HG03097 (cell line): ENCODE measurements around the gene FPR1.

ENCODE experiments used
- ATAC-seq: cut with Tn5 transposase; IDR thresholded peaks from one replicate; pipeline ENCODE4 v1.9.1; 2021; ENCODE audit not compliant: unreplicated experiment, low FRiP score

FPR1 gene

DNA sequence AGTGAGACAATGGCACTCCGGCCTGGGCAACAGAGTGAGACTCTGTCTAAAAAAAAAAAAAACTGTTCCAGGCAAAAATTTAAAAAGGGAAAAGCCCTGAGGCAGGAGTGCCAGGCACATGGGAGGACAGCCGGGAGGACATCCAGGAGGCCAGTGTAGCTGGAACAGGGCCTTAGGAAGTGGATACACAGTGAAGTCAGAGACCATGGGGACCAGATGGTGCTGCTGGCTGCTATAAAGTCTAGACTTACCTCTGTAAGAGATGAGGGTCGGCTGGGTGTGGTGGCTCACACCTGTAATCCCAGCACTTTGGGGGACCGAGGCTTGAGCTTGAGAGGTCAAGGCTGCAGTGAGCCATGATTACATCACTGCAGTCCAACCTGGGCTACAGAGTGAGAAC lies 42.9 kb downstream of the FPR1 start:
- no peak for ATAC-seq

DNA sequence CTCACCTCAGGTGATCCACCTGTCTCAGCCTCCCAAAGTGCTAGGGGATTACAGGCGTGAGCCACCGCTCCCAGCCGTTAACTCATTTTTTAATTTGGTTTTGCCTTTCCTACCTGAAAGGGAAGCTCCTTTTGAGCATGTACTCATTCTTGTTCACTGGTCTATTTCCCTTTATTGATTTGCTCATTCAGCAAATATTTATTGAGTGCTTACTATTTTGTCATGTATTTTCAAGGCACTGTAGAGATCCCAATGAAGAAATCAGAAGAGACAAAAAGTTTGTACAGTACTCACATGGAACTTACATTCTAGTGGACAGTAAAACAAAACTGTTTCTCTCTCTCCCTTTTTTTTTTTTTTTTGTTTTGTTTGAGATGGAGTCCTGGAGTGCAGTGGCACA lies 44.8 kb downstream of the FPR1 start:
- no peak for ATAC-seq

DNA sequence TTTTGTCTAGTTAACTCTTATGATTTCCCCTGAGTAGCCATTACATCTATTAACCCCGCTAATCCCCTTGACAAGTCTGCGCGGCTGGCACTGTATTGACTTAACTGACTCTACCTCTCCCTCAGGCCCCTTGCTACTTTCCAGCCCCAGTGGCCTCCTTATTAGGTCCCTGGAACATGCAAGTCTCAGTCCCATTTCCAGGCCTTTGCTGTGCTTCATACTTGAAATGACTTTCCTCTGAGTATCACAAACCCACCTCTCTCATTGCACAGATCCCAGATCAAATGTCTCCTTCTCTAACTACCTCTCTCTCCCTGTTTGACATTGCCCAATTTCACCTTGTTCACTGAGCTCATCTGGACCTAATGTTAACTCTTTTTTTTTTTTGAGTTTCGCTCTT lies 45.4 kb downstream of the FPR1 start:
- ATAC-seq = no peak

DNA sequence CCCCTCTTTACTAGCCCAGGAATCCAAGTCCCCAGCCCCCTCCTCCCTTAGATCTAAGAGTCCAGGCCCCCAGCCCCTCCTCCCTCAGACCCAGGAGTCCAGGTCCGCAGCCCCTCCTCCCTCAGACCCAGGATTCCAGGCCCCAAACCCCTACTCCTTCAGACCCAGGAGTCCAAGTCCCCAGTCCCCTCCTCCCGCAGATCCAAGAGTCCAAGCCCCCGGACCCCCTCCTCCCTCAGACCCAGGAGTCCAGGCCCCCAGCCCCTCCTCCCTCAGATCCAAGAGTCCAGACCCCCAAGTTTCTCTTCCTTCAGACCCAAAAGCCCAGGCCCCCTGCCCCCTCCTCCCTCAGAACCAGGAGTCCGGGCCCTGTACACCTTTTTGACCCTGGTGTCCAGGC lies 47.1 kb downstream of the FPR1 start:
- ATAC-seq = no peak

DNA sequence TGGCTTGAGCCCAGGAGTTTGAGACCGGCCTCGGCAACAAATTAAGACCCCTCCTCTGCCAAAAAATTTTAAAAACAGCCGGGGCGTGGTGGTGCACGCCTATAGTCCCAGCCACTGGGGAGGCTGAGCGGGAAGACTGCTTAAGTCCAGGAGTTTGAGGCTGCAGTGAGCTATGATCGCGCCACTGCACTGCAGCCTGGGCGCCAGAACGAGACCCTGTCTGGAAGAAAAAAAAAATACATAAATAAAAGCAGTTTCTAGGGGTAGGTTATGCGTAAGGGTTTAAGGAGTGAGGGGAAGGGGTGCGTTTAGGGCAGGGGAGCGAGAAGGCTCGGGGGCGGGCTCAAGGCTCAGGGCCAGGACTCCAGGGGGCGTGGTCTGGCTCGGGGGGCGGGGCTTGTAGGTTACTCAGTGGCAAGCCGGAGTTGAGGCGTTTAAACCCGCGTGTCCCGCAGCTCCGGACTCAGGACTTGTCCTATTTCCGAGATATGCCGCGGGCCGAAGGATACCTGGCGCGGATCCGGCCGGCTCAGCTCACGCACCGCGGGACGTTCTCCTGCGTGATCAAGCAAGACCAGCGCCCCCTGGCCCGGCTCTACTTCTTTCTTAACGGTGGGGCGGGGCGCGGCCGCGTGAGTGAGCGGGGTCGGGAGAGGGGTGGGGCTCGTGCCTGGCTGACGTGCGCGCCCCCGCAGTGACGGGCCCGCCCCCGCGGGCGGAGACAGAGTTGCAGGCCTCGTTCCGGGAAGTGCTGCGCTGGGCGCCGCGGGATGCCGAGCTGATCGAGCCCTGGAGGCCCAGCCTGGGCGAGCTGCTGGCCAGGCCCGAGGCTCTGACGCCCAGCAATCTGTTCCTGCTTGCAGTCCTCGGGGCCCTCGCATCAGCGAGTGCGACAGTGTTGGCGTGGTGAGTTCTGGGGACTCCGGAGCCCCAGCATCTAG lies 47.8 kb downstream of the FPR1 start:
- ATAC-seq = peak; percentile 66

DNA sequence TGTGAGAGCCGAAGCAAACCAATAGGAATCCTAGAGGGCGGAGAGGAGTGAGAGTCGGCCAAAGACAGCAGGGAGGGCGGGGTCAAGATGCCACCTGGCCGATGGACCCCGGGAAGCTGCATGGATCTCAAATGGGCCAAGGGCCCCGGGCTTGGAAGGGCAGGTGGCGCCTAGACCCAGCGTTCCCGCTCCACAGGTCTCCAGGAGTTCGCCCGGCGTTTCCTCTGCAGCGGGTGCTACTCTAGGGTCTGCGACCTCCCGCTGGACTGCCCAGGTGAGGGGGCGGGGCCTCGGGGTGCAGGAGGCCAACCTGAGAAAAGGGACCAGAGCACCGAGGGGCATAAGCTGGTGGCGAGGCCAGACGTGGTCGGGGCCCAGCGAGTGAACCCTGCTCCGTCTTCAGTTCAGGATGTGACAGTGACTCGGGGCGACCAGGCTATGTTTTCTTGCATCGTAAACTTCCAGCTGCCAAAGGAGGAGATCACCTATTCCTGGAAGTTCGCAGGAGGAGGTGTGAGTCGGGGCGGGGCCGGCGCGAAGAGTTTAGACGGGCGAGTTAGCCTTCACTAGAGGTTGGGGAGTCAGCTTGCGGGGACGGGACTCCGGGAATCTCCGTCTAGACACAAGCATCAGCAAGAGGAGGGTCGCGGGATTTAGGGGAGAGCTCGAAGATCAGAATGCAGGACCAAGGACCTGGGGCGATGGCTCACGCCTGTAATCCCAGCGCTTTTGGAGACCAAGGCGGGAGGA lies 48.7 kb downstream of the FPR1 start:
- ATAC-seq = no peak

DNA sequence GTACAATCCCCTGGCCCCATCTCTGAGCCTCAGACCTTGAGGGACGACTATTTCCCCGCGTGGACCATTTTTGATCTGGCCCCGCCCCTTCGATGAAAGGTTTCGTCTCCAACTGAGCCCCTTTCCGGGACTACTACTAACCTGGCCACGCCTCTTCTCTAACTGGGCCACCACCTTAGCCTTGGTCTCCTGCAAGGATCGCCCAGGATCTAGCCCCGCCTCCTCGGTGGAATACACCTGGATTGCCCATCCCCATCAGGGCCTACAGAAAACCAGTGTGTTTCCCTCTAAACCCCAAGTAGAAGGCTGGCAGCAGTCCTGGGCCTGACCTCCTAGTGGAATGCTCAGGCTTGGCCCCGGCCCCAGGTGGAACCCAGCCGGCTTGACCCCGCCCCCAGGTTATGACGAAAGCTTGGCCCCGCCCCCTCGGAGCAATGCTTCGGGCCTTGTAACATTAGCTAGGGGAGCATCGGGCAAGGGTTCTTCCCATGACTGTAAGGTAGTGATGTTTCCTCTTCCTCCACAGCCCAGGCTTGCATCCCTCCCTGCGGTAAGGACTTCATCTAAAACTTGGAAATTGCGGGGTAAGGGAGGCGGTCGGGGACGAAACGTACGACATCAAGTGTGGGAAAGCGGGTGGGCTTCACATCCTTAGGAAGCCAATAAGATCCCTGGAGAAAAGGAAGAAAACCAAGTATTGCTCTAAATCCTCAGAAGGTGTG lies 49.4 kb downstream of the FPR1 start:
- no peak for ATAC-seq

DNA sequence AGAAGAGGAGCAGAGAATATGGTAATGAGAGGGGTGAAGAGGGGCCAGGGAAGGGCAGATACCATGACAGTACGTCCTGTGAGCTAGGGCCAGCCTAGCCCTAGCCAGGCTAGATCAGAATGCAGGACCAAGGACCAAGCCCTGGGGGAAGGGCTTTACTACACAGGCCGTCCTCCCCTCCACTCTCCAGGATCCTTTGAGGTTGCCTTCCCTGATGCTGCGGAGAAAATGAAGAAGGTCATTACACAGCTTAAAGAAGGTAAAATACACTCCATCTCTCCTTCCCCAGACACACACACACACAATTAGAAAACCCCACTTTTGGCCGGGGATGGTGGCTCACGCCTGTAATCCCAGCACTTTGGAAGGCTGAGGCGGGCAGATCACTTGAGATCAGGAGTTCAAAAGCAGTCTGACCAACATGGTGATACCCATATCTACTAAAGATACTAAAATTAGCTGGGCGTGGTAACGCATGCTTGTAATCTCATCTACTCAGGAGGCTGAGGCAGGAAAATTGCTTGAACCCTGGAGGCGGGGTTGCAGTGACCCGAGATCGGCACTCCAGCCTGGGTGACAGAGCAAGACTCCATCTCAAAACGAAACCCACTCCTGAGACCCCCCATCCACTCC lies 50.1 kb downstream of the FPR1 start:
- ATAC-seq = no peak

DNA sequence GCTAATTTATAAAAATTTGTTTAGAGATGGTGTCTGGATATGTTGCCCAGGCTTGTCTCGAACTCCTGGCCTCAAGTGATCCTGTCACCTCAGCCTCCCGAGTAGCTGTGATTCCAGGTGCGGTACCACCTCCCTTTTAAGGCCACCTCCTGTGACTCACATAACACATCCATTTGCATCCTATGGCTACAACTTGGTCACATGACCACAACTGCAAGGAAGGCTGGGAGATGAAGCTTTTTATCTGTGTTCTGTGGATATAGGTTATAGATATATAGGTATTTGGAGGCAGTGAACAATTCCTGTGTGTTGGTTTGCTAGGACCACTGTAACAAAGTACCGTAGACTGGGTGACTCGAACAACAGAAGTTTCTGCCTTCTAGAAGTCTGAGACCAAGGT lies 52.5 kb downstream of the FPR1 start:
- ATAC-seq = no peak

DNA sequence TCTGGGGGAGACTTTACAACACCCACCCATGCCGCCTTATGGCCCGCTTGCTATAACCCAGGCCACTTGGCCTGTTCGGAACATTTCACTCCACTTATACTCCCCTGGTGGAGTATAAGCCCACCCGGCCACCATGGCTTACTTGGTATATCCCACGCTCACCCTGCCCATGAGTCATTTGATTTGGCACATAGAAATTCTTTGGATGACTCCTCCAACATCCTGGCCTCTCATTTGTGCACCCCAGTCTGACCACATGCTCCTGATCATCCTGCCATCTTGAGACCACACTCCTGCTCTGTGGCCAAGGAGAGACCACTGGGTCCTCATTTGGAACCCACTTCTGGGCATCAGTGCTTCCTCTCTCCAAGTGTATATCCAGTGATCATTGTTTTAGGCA lies 53.4 kb downstream of the FPR1 start:
- ATAC-seq = no peak

DNA sequence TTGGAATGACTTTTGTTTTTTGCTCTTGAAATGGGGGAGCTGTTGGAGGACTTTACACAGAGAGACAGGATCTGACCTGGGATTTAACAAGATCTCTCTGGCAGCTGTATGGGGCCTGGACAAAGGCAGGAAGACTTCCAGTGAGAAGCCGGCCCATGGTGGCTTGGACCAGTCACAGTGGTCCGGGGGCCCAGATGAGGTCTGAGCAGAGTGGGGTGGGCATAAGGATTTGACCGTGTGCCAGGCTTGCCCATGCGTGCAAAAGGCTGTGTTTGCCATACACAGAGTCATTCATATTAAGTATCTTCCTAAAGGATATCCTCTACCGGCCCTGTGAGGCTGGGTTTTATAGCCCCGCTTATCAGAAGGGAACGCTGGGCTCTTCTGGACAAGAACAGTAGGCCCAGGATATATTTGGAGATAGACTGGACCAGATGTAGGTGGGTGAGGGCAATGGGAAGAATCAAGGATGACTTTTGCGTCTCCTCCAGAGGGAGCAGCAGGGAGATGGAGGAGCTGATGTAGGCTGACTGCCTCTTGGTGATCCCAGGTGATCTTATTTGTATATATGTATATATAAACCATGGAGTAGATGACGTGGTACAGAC lies 54.4 kb downstream of the FPR1 start:
- ATAC-seq = no peak

DNA sequence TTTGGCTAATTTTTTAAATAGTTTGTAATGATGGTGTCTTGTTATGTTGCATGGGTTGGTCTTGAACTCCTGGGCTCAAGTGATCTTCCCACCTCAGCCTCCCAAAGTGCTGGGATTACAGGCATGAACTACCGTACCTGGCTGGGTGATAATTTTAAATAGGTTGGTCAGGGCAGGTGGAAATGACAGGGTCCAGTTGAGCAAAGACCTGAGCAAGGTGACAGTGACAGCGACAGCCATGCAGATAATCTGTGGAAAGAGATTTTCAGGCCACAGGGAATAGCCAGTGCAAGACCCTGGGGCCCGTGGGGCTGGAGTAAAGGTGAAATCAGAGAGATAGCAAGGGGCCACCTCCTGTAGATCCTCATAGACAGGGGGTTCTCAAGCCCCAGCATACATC lies 55.1 kb downstream of the FPR1 start:
- ATAC-seq = no peak
